Activated naive CD8-positive, alpha-beta T cell treated with anti-CD3 and anti-CD28 coated beads, Interleukin-2, amount 50 U/mL, for 24 hours (primary cell): ENCODE measurements around the gene HPS1.

Experiments used
- ATAC-seq: fragments of 150-1000 bp; cut with Tn5 transposase; one replicate; pipeline ENCODE4 v1.10.0; 2021
- DNase-seq: peaks from one replicate; pipeline ENCODE4 v3.0.0; 2021
- H3K27ac Mint-ChIP-seq: one replicate; pipeline ENCODE4 v1.8.0; 2021; ENCODE audit warnings: mild to moderate bottlenecking, mixed read lengths
- H3K27me3 Mint-ChIP-seq: one replicate; pipeline ENCODE4 v1.8.0; 2021; ENCODE audit warnings: mixed read lengths
- H3K36me3 Mint-ChIP-seq: one replicate; pipeline ENCODE4 v1.8.0; 2021; ENCODE audit warnings: low read depth, mixed read lengths
- H3K4me1 Mint-ChIP-seq: one replicate; pipeline ENCODE4 v1.8.0; 2021; ENCODE audit warnings: mixed read lengths
- H3K4me3 Mint-ChIP-seq: one replicate; pipeline ENCODE4 v1.8.0; 2021; ENCODE audit warnings: mild to moderate bottlenecking, moderate library complexity, mixed read lengths
- H3K9me3 Mint-ChIP-seq: one replicate; pipeline ENCODE4 v1.8.0; 2021; ENCODE audit warnings: mixed read lengths

HPS1 gene

GRCh38 chr10:98416606-98417388 is 29.9 kb downstream of the HPS1 start:
- no peaks in the 10 kb centered on the region for H3K27me3 Mint-ChIP-seq
- no peaks in the 10 kb centered on the region for H3K9me3 Mint-ChIP-seq
- peaks cover 11% of the 10 kb centered on the region for H3K36me3 Mint-ChIP-seq
- H3K27ac Mint-ChIP-seq = no peak overlapping the region
- DNase-seq (no peak), ATAC-seq (no peak)
- H3K4me1 Mint-ChIP-seq = peaks cover 17% of the 10 kb centered on the region
- no peak overlapping the region for H3K4me3 Mint-ChIP-seq

GRCh38 chr10:98415731-98416119 is 31.0 kb downstream of the HPS1 start:
- Mint-ChIP-seq H3K9me3 (no peaks in the 10 kb centered on the region), H3K36me3 (peaks cover 11% of the 10 kb centered on the region), H3K4me3 (no peak overlapping the region), H3K27ac (no peak overlapping the region), H3K4me1 (peaks cover 17% of the 10 kb centered on the region), H3K27me3 (no peaks in the 10 kb centered on the region)
- no peak for ATAC-seq
- DNase-seq = no peak

DNA sequence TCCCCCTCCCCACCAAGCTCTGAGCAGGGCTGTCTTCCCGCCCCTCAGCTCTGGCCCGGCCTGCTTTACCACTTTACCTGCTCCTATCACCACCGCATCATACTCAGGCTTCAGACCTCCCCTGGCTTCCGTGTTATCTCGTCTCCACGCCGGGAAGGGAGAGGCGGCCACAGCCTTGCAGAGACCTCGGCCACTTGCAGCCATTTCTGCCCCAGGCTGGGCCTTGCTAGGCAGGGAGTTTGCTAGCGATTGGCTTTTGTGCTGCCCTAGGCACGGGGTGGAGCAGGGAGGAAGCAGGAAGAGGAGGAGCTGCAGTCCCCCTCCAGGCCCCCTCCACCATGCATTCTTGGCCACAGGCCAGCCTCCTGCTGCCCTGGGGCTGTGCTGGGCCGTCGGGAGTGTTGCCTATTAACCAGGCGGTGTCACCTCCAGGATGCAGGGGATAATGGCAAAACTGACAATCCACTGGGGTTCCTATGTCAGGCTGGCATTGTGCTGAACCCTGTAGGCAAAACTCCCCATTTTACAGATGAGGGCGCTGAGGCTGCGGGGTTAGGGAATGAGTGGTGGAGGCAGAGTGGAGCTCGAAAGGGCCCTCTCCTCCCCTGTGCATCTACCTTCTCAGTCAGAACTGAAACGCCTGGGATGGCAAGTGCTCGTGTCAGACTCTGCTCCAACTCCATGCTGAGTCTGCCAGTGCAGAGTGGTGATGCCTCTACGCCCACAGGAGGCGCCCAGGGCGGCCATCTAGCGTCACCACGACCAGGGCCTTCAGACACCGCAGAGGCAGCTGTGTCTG is 31.6 kb downstream of the HPS1 start, which contains the start of gene PYROXD2:
Gene PYROXD2 (minus strand): TSS at position 251 of the 799 bp plus-strand sequence. CDS start 47 bp downstream, at position 204.
- Mint-ChIP-seq H3K27me3 (no peaks in the 10 kb centered on the region), H3K4me3 (peak within 1 kb of the TSS; percentile 72), H3K36me3 (peaks cover 11% of the 10 kb centered on the region), H3K9me3 (no peaks in the 10 kb centered on the region), H3K4me1 (peaks cover 17% of the 10 kb centered on the region), H3K27ac (peak within 1 kb of the TSS; percentile 82)
- peak; percentile 70 for ATAC-seq
- peak; percentile 45 for DNase-seq

DNA sequence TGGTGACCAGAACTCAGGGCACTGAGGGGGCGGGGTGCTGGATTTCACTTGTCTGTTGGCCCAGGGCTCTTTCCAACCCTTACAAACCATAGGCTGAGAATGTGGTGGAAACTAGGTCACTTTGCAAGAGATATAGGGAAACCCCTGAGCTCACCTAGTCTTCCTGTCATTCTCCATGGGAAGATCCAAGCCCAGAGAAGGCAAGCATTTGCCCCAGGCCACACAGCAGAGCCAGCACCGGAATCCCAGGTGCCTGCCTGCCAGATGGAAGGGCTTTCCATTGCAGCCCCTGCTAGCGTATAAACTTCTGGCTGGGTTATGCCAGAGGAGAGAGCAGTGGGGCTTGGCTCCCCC is 32.2 kb downstream of the HPS1 start:
- no peaks in the 10 kb centered on the region for H3K27me3 Mint-ChIP-seq
- peak overlapping the region; percentile 72 for H3K4me3 Mint-ChIP-seq
- peak; percentile 10 for DNase-seq
- H3K4me1 Mint-ChIP-seq = peaks cover 17% of the 10 kb centered on the region
- ATAC-seq = peak; percentile 16
- H3K27ac Mint-ChIP-seq = peak overlapping the region; percentile 82
- H3K9me3 Mint-ChIP-seq = no peaks in the 10 kb centered on the region
- H3K36me3 Mint-ChIP-seq = peaks cover 5% of the 10 kb centered on the region

DNA sequence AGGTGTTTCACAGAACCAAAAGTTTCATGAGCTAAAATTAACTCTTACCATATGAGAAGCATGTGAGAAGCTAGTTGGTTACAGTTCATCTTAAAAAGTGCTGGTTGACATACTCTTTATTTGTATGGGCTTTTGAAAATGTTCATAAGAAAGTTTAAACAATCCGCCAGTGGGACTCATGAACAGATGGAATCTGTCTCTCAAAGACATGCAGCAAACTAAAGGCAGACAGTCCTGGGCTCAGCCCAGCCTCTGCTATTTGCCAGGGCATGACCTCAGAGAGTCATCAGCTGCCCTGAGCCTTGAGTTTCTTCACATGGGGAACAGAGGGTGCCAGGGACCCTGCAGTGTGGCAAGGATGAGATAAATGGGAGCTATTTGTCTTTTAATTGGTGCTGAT is 35.0 kb downstream of the HPS1 start:
- Mint-ChIP-seq H3K27me3 (no peaks in the 10 kb centered on the region), H3K36me3 (no peaks in the 10 kb centered on the region), H3K4me3 (no peak overlapping the region), H3K9me3 (no peaks in the 10 kb centered on the region), H3K27ac (no peak overlapping the region), H3K4me1 (peaks cover 17% of the 10 kb centered on the region)
- DNase-seq (no peak), ATAC-seq (no peak)

DNA sequence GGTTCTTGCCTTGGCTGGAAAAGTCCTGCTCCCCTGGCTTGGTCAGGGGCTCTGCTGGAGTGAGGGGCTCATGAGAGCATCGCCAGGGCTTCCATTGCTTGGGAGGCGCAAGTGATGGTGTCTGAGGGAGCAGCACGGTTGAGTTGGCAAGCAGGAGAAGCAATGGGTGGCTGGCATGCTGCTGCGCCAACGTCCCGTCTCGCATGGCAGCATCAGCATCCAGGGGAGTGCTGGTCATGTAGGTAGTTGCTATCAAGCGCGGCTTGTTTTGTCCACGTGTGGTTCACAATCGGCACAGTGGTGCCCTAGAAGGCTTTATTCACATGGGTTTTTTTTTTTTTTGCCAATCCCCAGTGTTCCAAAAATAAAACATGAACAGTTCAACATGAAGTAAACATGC is 35.6 kb downstream of the HPS1 start:
- H3K4me3 Mint-ChIP-seq = no peak overlapping the region
- H3K27me3 Mint-ChIP-seq = no peaks in the 10 kb centered on the region
- DNase-seq (no peak), ATAC-seq (no peak)
- no peaks in the 10 kb centered on the region for H3K9me3 Mint-ChIP-seq
- no peak overlapping the region for H3K27ac Mint-ChIP-seq
- H3K4me1 Mint-ChIP-seq = peaks cover 17% of the 10 kb centered on the region
- no peaks in the 10 kb centered on the region for H3K36me3 Mint-ChIP-seq

DNA sequence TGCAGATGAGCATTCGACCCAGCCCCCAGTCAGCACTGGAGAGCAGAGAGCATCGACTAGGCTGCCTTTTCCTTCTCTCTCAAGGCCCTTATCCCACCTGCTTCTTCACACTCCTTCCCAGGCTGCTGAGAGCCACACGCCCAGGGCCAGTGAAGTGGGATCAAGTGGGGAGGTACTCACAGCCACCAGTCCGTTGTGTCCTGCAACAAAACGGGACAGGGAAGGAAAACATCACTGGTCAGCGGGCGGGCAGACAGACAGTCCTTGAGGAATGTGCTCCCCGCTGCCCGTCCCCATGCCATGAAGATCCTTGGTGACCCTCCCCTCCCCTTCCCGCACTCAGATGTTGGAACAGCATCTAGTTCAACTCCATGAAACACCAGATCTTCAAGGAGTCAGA is 36.0 kb downstream of the HPS1 start:
- Mint-ChIP-seq H3K36me3 (no peaks in the 10 kb centered on the region), H3K4me1 (peaks cover 17% of the 10 kb centered on the region), H3K27ac (no peak overlapping the region), H3K27me3 (no peaks in the 10 kb centered on the region), H3K4me3 (no peak overlapping the region), H3K9me3 (no peaks in the 10 kb centered on the region)
- no peak for ATAC-seq
- DNase-seq = no peak

DNA sequence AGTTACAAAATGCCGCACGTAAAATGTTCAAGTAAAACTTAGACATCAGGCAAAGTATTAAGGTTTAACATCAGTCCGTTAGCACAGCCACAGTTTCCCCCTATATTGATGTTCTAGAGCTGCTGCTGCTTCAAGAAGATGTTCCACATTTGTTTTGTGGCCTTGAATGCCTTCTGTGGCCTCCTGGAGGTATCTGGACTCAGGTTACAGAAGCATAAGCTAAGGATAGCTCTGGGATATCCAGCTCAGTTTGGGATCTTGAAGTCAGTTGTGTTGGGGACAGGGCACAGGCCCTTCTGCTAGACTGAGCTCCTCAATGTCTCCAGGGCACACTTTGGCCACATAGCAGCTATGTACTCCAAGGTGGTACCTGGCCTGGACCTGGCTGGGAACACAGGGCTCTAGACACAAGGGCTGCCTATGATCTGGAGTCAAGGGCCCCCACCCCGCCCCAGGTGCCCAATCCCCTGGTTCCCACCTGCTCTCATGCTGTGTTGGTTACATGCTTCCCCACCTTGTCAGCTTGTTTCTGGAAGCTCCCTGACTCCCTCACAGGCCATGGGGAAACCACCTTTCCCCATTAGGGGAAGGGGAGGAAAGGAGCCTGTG is 36.5 kb downstream of the HPS1 start:
- peaks cover 15% of the 10 kb centered on the region for H3K4me1 Mint-ChIP-seq
- no peaks in the 10 kb centered on the region for H3K9me3 Mint-ChIP-seq
- H3K4me3 Mint-ChIP-seq = no peak overlapping the region
- no peak overlapping the region for H3K27ac Mint-ChIP-seq
- no peaks in the 10 kb centered on the region for H3K36me3 Mint-ChIP-seq
- no peaks in the 10 kb centered on the region for H3K27me3 Mint-ChIP-seq
- ATAC-seq (no peak), DNase-seq (no peak)

GRCh38 chr10:98408799-98409198 is 37.9 kb downstream of the HPS1 start:
- Mint-ChIP-seq H3K27ac (no peak overlapping the region), H3K9me3 (no peaks in the 10 kb centered on the region), H3K27me3 (no peaks in the 10 kb centered on the region), H3K4me1 (peaks cover 13% of the 10 kb centered on the region), H3K4me3 (no peak overlapping the region), H3K36me3 (no peaks in the 10 kb centered on the region)
- ATAC-seq (no peak), DNase-seq (no peak)

GRCh38 chr10:98407744-98408241 is 38.9 kb downstream of the HPS1 start:
- Mint-ChIP-seq H3K27me3 (no peaks in the 10 kb centered on the region), H3K36me3 (peaks cover under 1% of the 10 kb centered on the region), H3K4me3 (no peak overlapping the region), H3K9me3 (no peaks in the 10 kb centered on the region), H3K4me1 (peaks cover 18% of the 10 kb centered on the region), H3K27ac (no peak overlapping the region)
- ATAC-seq = no peak
- no peak for DNase-seq

- DNase-seq = no peak
Observed at GRCh38 chr10:98407017-98407743, 39.6 kb downstream of the HPS1 start.

DNA sequence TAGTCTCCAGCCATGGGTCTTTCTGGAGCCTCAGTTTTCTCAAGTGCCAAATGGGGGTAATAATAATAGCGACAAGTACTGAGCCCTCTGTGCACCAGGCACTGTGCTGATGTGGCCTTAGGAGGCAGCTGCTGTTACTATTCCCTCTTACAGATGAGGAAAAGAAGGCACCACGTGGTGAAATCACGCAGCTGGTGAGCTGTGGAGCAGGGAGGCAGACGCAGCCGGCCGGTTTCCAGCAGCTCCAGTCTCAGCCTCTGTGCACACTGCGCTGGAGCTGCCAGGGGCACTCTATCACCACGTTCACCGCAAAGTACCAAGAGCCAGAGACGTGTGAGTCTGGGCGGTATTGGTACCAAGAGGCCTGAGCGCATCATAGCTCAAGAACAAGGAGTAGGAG is 41.3 kb downstream of the HPS1 start:
- ATAC-seq (no peak), DNase-seq (no peak)
- Mint-ChIP-seq H3K36me3 (peaks cover 2% of the 10 kb centered on the region), H3K9me3 (no peaks in the 10 kb centered on the region), H3K4me3 (no peak overlapping the region), H3K27me3 (no peaks in the 10 kb centered on the region), H3K27ac (no peak overlapping the region), H3K4me1 (peaks cover 18% of the 10 kb centered on the region)

More at GRCh38 chr10:98407017-98407743, 39.6 kb downstream of the HPS1 start:
- H3K9me3 Mint-ChIP-seq = no peaks in the 10 kb centered on the region
- peaks cover 18% of the 10 kb centered on the region for H3K4me1 Mint-ChIP-seq
- H3K4me3 Mint-ChIP-seq = no peak overlapping the region
- H3K27ac Mint-ChIP-seq = no peak overlapping the region
- H3K36me3 Mint-ChIP-seq = peaks cover 2% of the 10 kb centered on the region
- ATAC-seq = no peak
- H3K27me3 Mint-ChIP-seq = no peaks in the 10 kb centered on the region

DNA sequence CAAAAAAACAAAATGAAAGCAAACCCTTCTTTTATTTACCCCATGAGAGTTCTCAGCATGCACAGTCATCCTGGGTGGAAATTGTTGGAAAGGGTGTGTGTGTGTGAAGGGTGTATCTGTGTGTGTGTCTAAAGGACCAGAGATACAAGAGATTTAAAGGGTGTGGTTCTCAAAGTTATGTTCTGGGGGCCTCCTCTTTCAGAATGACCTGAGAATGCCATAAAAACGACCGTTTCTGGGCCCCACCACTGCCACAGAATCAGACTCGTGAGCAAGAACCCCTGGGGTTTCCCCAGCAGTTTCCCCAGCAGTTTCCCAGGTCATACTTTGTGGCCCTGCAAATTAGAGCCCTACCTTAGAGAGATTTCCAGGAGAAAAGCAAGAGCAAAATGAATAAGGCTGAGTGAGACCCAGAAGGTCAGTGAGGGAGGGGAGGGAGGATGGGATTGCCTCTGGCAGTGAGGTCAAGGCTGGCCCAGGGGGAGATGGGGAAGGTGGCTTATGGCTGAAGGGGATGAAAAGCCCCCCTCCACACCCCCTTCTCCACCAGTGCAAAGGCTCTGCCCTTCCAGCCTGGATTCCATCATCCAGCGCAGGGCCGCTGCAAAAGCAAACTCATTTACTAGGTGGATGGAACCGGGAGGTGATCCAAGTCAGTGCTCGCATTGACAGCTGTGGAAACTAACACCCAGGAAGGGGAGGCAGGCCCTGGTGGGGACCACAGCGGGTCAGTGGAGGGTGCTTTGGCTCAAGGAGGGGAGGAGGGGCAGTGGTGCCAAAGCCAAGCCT is 42.0 kb downstream of the HPS1 start:
- DNase-seq (peak; percentile 36), ATAC-seq (peak; percentile 75)
- Mint-ChIP-seq H3K9me3 (no peaks in the 10 kb centered on the region), H3K27me3 (no peaks in the 10 kb centered on the region), H3K36me3 (peaks cover 2% of the 10 kb centered on the region), H3K4me3 (peak overlapping the region; percentile 38), H3K27ac (peak overlapping the region; percentile 73), H3K4me1 (peaks cover 18% of the 10 kb centered on the region)
